ENCODE results near the gene APOA1.

The APOA1 gene

GRCh38 chr11:116837231-116838091, at the start of gene APOA1:
TSS of gene APOA1 (minus strand) at chr11:116837622. CDS start at chr11:116837387, 235 bp downstream.
- no peak for DNase-seq

GRCh38 chr11:116885951-116886655, 48.7 kb upstream of the APOA1 start:
- no peak for DNase-seq

DNA sequence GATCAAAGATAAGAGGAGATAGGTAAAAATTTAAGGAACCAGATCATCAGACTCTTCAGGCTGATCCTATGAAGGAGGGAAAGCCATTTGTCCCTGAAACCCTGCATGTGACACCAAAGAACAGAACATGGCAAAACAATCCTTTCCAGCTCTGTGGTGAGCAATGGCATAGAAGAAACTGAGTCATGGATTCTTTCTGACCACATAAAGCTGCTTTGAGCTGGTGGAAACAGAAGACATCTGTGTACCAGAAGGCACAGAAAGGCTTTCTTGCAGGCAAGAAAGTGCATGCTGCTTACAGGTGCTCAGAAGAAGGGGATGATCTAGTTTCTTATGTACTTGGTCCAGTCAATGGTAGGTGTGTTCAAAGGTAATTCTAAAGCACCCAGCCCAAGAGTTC, 45.0 kb upstream of the APOA1 start:
- DNase-seq: no peak

- DNase-seq: no peak
These were observed 43.7 kb upstream of the APOA1 start for GRCh38 chr11:116881143-116881542.

DNA sequence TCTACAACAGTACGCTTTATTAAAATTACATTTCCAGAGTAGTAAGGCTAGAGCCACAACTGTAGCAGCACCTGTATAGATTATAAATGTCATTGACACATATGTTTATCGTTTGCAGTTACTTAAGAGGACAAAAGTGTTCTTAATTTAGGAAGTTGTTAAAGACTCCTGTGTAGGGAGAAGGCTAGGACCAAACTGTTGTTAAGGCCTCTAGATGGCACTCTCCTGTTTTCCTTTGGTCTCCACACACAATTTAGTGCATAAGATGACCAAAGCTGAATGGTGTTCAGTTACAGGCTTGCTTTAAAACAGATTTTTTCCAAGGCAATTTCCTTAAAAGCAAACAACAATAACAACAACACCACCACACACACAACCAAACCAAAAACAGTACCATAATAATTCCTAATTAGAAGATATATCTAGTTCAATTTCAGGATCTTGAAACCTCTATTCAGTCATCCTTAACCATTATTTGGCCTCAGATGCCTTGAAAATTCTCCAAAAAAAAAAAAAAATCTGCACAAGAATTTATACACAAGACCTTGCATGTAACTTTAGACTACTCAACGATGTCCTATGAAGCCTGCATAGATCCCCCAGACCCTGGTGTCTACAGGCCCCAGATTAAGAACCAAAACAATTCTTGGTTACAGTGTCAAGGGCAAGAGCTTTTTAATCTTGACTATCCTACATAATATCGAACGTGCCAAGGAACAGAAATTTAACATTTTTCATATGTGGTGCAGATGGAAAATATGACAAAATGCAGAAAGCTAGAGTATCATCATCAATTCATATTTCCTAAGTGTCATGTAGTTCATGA, 42.6 kb upstream of the APOA1 start:
- peak; percentile 72 for DNase-seq

DNA sequence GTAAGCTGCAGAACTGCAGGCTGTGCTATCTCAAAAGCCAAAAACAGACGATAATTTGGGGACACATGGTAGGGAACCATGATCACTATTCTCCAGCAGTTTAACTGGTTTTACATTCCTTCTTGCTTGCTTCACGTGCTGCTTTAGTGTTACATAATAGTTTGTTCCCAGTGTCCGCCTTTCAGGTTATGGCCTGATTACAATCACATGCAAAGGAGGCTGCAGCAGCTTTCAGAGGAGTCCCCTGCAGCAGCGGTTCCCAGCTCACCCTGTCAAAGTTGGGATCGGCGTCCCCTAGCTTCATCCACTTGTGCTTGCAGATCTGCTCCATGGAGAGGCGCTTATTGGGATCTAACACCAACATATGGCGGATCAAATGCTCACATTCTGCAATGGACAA, 39.2 kb upstream of the APOA1 start:
- no peak for DNase-seq

DNA sequence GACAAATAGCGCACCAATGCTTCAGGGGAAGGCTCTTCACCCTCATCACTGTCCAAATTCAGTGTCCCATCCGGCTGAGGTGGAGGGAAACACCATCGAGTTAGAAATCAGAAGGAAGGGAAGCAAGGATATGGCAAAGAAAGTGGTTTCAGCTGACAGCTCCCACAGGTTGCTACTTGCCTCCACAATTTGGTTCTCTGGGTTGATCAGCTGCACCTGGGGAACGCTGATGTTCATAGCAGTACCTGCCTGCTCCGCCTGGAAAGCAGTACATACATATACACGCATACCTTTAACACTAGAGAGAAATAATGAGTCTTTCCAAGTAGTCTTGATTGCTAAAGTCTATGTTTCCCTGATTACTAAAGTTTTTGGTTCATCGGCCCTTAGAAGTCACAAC, 37.8 kb upstream of the APOA1 start:
- no peak for DNase-seq

- DNase-seq: no peak
These were observed 36.8 kb upstream of the APOA1 start for GRCh38 chr11:116874251-116874650.

GRCh38 chr11:116873381-116873780, 36.0 kb upstream of the APOA1 start:
- no peak for DNase-seq

- no peak for DNase-seq
These were observed 33.8 kb upstream of the APOA1 start for GRCh38 chr11:116871248-116871647.

- DNase-seq: no peak
These were observed 32.6 kb upstream of the APOA1 start for GRCh38 chr11:116870054-116870453.

GRCh38 chr11:116869610-116870009, 32.2 kb upstream of the APOA1 start:
- DNase-seq: no peak

DNA sequence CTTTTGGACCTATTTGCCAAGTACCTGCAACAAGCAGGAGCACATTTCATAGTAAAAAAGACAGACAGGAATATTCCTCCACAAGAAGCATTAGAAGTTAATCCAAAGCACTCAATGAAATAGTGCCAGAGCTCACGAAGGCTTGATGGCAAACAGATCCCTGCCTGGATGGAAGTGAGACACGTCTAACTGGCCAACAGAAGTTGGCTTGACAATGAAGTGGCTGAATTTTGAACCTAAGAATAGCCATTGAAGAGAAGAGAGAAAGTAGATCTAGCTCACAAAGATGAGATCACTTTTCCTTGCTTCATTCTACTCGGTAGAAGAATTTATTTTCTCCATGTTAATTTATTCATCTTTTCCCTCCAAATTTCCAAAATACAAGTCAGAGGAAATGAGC, 30.6 kb upstream of the APOA1 start:
- DNase-seq: no peak

DNA sequence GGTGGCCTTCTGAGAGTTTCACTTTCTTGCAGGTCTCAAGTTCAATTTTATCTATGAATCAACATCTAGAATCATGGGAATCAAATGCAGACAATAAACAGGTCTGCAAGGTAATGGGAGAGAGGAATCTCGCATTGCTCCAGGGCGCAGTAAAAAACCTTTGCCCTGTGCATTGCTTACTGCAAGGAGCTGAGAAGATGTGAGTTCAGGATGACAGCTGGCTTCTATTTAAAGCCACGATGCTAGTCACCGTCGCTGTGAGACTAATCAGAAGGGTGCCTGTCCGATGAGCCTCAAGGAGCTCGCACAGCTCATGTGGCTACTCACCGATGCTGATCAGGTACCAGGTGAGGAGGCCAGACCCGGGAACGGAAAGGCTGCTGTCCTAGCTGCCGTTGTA, 30.2 kb upstream of the APOA1 start:
- no peak for DNase-seq

DNA sequence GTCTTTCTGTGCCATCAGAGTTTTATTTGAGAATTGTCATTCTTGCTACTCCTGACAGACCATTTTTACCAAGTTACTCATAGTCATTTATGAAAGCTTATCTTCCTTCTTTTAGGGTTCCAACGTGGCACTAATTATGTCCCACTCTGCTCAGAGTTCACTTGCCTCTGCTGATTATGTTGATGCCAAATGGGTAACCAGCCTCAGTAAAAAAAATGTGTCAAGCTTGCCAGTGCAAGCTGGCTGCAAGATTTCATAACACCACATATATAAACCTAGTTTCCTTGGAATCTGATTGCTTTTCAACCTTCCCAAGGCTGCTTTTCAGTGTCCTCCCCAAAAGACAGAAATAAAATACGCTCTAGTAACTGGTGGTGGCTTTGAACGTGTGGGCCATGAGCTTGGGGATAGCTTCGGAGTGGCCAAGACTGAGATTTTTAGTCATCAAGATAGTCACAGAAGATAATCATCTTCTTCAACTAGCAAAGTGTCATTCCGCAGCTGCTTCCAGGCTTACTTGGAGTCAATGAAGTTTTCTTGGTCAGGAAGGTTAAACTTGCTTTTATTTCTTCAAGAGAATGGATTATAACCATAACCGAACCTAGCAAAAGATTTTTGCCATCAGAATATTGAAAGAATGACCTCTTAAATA, 29.5 kb upstream of the APOA1 start:
- no peak for DNase-seq

DNA sequence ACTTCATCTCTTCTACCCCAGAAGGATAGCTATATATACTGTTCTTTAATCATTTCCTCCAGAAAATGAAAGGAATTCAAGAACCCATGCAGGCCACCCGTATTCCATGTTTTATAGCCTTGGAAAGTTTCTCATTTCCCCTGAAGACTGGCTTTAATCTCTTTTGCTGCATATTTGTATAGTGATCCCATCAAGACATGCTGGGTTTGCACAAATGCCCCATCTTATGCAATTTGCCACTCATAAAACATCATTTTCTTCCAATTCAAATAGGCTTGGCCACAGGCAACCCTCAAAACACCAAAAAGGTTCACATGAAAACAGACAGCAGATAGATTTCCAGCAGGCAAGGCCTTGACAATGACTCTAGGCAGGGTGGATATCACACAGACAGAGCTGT, 28.3 kb upstream of the APOA1 start:
- no peak for DNase-seq

DNA sequence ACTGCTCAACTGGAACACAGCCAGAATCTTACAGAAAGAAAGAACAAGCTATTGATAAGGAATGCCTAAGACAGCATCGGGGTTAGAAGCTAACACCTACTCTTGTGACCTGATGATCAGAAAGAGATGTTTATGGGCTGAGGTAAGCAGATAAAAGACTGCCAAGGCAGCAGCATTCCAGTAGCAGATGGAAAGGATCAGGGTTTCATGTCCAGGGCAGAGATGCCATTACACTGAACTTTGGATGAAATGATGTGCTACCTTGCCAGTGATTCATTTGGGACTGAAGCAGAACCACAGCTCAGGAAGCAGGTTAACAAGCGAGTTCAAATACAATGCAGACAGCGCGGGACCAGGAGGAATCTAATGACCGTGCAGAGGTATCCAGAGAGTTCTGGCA, 27.1 kb upstream of the APOA1 start:
- no peak for DNase-seq

GRCh38 chr11:116862951-116863350, 25.5 kb upstream of the APOA1 start:
- no peak for DNase-seq

GRCh38 chr11:116862185-116862584, 24.8 kb upstream of the APOA1 start:
- no peak for DNase-seq

DNA sequence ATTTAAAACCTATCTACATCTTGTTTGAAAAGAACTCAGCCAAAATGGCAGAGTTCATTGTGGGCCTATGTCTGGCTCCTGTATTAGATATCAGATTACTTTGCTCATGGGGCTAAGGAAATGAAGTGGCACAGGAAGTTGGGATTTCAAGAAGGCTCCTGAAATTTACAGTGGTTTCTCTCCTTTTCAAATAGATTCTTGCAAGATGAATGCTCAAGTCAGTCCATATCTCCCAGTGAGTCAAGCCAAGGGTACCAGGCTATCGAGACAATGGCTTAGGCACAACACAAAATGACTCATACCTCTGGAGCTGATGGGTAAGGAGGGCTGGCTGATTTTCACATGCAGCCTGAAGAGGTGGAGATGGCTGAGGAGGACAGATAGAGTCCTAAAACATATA, 24.1 kb upstream of the APOA1 start:
- DNase-seq: no peak

- no peak for DNase-seq
These were observed 22.9 kb upstream of the APOA1 start for GRCh38 chr11:116860303-116860702.

DNA sequence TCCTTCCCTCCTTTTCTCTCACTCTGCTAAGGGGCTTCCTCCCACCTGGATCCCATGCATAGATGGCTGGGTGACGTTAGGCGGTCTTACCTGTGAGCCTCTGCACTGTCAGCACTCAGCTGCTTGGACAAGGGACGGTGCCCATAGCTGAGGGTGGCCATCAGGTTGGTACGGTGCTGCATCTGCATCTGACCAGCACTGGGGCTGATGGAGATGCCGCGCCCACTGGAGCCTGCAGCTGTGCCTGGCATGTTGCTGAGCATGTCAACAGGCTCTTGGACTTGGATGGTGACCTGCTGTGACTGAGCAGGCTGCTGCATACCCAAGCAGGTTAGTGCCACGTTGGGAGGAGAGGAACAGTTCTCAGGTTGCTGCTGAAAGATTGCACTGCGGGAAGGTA, 21.8 kb upstream of the APOA1 start:
- DNase-seq: no peak

DNA sequence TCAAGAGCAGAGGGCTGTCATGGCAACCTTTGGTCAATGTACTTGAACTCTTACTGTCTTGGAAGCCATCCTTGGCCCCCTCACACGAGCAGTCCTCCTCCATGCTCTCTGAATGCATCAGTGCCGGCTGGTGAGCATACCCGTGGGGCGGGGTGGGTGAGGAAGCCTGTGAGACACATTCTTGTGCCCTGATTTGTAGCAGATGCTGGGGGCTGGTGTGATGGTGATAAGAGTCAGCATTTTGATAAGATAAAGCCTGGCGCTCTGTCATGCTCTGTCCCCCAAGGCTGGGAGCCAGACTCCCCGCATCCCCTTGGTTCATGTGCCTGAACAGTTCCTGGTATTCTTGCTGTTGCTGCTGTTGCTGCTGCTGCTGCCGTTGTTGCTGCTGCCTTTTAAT, 20.5 kb upstream of the APOA1 start:
- DNase-seq: no peak
